ENCODE measurements around the gene HMCN1.

- TF ChIP-seq CTCF (IDR thresholded peaks at IDR 0.05; ENCODE audit: low read length) = no peak
- no peak for TF ChIP-seq EZH2 (IDR thresholded peaks at IDR 0.05; ENCODE audit: borderline replicate concordance, low read length)
These were observed 476.1 kb downstream of the HMCN1 start for GRCh38 chr1:186210258-186210657.
